GM21381 (cell line): ENCODE results near the gene PCBP4.

Experiments used
- ATAC-seq: cut with Tn5 transposase; IDR thresholded peaks from one replicate; pipeline ENCODE4 v1.9.1; 2021; ENCODE audit warnings: mild to moderate bottlenecking, moderate library complexity; ENCODE audit not compliant: unreplicated experiment

Gene PCBP4

DNA sequence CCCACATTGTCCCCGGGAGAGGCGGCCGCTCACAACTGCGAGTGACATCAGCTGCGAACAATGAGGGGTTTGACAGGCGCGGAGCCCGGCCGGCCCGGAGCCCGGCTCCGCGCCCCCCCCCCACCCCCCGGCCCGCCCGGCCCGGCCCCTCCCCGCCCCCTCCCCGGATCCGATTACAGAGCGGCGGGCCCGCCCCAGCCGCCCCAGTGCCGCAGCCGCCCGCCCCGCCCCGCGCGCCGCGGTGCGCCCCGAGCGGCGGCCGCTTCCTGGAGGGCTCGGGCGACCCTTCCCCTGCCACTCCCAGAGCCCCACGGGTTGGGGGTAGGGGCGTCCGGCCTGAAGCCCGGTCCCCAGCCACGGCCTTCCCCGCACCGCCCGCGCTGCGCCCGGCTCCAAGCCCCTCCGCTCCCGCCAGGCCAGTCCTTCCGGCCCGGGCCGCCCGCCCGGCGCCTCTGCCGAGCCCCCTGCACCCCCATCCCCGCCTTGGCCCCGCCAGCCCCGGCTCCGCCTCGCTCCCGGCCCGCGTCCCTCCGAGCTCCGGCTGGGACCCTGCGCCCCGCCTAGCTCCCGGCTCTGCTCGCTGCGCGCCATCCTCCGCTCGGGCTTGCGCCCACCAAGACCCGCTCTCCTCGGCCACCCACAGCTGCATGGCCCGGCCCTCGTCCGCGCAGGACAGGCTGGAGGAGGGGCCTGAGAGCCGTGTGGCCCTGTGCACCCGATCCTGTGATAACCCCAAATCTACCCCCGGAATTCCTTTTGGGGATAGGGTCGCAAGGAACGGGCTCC is at the start of gene PCBP4:
Gene PCBP4, minus strand, starts transcription at position 71 of the 786 bp plus-strand sequence. CDS start 6,214 bp downstream, outside the sequence.
- ATAC-seq: no peak

DNA sequence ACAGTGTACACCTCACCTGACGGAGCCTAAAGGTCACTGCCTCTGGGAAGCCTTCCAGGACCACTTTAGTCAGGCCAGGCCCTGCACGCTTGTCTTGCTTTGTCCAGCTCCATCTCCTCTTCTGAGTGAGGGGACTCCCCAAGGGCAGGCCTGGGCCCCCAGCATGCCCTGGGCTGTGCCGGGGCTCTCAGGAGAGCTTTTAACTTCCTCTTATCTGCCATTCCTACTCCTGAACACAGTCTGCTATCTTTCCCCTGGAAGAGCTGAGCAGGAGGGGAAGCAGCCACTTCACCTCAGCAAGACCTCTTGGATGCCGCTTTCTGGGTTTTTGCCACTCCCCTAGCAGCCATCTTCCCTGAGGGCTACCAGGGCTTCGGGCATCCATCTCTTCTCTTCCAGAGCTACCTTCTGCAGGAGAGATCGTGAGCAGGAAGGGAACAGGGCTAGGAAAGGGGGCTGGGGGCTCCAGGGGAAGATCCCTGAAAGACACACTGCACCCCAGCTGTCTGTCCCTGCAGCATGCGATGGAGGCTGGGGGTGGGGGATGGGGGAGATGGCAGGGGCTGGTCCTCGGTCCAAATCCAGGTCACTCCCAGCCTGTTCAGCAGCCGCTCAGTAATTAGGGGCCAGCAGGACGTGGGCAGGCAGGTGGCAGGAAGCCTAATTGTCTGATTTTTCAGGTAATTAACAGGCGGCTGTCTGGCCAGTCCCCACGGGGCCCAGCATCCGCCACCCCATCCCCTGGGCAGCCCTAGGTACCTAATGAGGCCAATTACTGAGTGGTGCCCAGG is 48.4 kb upstream of the PCBP4 start:
- ATAC-seq: no peak

DNA sequence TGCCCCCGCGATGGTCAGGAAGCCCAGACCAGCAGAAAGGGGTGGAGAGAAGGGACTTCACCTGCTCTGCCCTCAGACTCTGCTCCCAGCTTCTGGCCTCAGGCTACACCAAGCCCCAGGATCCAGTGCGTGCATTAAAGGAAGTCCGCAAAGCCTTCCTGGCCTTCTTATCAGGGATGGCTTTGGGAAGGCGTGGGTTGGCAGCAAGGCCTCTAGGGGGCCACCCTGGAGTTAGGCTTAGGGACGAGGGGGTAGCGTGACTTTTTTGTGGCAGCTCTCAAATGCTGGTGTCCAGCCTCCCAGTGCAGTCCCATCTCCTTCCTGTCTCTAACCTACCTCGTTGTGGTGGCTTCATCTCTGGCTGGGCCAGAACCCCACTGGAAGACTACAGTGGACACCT is 47.4 kb upstream of the PCBP4 start:
- ATAC-seq: no peak

DNA sequence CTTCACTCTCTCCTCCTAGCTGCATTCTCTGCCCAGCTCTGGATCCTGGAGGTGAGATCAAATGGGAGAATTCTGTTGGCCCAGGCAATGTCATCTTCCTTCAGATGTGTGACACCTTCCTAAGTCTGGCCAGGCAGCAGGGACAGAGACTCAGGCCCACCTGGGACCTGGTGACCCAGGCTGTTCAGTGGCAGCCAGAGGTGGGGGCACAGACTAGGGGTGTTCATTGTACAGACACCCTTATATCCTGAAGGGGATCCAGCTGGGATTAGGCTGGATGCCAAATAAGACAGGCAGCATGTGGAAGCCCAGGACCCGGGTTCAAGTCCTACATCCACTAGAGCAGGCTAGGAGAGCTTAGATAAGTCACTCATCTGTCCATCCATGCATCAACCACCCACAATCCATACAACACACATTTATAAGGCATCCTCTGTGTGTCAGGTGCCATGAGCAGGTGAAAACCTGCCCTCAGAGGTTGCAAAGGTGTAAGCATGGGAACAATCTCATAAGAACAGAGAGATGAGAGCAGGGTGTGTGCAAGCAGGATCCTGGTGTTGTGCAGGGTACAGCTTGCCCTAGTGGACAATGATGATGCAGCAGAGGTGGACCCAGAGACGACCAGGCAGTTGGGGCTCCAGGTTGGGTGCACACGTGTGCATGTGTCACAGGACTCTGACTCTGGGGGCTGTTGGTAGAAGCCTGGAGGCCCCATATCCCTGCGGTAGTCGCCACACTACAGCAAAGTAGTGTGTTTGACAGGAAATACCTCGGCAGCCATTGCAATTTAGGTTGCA is 46.7 kb upstream of the PCBP4 start:
- ATAC-seq: no peak

DNA sequence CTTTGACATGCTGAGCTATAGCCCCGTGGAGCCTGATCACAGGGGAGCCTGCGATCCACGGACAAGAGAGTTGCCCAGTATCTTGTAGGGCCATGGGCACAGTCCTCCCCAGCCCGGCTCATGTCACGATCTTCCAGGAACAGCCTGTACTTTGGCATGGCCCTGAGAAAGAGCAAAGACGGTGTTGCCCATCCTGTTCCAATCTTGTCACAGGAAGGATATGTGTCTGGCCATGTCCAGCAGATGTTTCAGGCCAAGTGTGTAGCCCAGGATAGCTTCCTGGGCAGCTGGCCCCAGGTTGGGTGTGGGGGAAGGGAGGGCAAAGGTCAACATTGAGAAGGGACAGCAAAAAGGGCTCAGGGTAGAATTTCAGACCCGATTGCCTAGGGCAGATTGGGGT is 45.4 kb upstream of the PCBP4 start:
- ATAC-seq: no peak

DNA sequence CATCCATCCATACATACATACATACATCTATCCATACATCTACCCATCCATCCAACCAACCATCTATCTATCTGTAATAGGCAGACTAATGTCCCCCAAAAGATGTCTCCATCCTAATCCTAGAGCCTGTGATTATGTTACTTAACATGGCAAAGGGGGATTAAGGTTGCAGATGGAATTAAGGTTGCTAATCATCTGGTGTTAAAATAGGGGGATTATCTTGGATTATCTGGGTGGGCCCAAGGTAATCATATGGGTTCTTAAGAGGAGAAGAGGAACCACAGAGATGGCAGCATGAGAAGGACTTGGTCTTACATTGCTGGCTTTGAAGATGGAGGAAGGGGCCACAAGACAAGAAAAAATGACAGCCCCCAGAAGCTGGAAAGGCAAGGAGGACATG is 43.2 kb upstream of the PCBP4 start:
- no peak for ATAC-seq

DNA sequence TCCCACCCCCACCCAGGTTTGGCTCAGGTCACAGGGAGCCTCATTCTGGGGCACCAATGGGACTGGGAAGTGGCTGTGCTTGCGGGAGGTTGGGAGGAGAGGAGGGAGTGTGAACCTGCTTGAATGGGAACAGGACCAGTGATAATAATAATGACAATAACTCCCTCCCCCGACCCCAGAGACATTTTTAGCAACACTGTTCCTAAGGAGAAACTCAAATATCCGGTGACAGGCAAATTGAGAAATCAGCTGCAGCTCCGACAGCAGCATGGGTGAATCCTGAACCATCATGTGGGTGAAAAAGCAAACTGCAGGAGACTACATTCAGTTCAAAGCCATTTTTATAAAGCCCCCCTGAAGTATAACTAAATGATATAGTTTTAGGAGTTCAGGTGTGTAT is 40.0 kb upstream of the PCBP4 start:
- no peak for ATAC-seq

DNA sequence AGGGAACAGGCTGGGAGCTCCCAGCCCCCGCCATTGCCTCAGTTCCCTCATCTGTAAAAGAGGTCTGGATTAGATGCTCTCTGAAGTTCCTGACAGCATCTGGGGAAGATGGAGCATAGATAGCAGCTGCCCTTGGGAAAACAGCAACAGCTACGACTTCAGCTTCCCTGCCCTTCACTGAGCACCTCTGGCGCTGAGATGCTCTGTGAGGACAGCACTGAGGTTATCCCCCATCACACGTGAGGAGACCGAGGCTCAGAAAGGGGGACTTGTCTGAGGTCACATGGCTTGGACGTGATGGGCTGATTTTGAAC is 39.5 kb upstream of the PCBP4 start:
- no peak for ATAC-seq

DNA sequence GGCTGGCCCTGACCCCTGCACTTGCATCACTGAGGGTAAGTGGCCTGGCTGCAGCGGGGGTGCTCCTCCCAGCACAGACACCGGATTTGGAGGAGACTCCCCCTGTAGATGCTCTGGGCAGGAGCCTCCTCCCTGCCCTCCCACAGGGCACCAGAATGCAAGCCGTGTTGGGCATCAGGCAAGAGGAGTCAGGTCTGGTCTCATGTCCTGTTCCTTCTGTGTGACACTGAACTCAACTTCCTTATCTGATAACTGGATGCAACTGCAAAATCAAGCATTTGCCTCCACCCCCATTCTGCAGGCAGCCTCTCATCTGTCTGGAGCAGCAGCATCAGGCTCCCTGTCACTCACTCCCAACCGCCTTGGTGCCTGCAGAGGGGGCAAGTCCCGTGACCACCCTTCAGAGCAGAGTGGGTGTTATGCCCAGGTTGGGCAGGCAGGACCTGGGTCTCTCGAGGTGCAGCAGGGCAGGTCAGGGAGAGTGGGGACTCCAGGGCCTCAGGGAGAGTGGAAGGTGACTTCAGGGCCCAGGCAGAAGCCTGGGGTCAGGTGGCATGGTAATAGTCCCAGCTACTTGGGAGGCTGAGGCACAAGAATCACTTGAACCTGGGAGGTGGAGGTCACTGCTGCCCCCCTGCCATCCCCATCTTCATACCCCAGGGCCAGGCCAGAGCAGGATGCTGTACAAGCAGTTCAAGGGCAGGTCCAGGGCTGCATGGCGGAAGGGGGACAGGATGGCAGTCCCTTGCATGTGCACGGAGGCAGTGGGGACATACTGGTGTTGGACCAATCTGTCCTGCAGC is 39.0 kb upstream of the PCBP4 start:
- ATAC-seq: no peak

DNA sequence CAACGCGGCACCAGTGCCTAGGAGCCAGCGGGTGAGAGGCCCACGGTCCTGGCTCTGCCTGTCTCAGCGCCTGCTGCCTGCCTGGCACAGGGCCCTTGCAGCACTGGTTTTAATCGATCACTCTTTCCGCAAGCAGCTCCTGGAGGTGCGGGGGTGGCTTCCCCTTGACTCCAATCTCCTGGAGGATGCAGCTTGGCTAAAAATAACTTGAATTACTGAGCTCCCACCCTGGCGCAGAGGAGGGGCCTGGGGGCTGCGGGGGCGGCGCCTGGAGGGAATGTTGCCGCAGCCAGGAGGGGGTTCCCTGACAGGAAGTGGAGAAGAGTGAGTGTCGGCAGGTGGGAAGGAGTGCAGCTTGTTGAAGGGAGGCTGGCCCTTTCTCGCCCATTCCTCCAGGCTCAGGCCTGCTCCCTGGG is 38.3 kb upstream of the PCBP4 start:
- ATAC-seq: no peak

DNA sequence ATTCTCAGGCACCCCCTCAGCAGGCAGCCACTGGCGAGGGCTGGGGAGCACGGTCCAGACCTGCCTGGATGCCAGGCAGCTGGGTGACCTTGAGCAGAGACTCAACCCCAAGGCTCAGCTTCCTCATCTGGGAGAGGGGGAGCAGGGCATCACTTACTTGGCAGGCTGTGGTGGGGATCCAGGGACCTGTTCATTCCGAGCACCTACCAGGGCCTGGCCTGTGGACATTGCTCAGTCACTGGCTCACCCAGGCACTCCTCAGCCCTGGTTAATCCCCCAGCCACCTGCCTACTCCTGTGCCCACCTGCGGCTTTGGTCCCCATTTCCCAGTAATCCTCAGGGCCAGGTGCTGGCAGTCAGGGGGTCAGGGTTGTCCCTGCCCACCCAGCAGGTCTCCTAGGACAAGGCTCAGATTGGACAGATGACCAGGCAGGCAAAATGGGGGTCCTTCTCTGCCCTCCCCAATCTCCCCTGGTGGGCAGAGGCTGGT is 37.7 kb upstream of the PCBP4 start:
- no peak for ATAC-seq

DNA sequence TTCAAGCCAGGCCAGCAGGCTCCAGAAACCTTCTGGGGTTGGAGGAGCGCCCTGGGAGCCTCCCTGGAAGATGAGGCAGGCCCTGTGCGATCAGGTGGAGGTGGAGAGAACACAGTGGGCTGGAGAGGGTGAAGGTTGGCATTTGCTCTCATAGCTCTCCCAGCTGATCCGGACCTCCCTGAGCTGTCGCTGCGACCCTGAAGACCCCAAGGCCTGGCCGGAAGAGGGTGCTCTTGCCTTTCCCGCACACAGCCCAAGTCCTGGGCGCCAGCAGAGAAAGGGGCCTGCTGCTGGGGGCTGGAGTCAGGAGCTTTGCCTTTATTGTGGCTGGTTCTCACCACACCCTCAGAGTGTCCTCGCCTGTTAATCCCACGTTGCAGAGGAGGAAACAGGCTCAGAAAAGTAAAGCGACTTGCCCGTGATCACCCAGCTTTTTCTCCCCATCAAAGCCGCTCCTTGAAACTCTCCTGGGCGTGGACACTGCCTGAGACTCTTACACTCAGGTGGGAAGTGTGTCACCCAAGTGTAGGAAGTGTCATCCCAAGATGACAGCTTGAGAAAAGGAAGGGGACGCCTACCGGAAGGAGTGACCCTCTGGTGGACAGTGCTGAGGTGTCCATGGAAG is 37.0 kb upstream of the PCBP4 start:
- no peak for ATAC-seq

DNA sequence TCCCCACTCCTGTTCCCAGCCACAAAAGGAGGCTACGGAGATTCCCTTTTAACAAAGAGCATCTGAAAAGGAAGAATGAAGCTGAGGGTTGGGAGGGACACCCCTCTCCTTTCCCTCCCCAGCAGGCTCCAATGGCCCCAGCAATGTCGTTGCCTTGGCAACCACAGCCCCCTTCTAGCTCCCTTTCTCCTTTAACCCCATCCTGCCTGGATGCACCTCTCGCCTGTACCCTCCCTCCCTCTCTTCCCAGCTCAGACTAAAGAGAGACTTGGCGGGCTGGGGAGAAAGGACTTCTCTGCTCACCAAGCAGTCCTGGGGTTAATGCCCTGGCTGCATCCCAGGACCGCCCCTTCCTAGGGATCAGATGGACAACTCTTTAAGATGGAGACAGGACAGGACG is 35.5 kb upstream of the PCBP4 start:
- no peak for ATAC-seq

DNA sequence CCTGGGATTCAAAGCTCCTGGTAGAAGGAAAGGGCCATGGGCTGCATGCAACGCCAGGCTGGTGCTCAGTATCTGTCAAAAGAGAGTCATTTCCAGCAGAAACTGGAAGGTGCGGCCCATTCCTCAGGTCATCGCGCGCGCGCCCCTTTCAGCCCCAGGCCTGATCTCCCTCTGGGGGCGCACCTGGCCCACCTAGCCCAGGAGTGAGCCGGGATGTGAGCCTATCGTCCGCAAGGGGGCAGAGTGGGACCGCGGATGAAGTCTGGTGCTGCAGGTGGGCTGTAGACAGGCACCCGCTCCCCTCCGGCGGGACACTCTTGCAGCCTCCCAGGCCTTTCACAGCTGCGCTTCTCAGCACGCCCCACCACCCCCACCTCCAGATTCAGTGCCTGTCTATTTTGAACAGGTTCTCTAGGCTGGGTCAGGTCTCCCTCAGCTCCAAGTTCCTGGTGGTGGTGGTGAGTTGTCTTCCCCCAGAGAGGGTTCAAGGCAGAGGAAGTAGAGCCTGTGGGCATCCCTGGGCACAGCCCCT is 34.3 kb upstream of the PCBP4 start:
- ATAC-seq: peak; percentile 83

DNA sequence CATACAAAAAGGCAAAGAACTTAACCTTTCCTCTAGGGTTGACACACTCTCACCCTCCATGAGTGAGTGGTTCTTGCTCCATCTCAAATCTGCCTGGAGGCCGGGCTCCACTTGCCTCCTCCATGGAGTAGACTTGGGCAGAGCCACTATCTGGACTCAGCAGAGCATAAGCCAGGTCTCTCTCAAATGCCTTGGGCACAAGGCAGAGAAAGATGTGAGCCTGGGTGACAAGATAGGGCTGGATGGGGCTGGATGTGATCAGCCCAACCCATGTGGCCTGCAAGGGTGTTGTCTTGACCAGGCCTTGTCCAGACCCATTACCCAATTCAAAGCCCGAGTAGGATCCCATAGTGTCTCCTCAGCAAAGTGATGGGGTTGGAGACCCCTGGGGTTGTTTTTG is 32.6 kb upstream of the PCBP4 start:
- ATAC-seq: no peak

DNA sequence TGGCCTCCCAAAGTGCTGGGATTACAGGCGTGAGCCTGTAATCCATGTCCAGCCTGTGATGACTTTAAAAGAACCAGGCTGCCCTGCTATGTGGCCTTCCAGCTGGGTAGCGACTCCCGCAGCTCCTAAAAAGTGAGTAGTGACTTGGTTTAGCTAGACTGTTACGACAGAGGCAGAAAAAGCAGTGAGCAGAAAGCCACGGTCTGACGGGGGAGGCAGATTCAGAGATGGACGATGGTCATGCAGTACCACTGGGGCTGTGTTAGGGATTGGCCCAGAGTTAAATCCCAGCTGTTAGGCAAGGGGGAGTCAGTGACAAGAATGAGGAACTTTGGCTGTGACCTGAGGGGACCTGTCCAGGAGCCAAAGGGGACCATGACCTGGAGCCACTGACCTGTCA is 31.5 kb upstream of the PCBP4 start:
- no peak for ATAC-seq

DNA sequence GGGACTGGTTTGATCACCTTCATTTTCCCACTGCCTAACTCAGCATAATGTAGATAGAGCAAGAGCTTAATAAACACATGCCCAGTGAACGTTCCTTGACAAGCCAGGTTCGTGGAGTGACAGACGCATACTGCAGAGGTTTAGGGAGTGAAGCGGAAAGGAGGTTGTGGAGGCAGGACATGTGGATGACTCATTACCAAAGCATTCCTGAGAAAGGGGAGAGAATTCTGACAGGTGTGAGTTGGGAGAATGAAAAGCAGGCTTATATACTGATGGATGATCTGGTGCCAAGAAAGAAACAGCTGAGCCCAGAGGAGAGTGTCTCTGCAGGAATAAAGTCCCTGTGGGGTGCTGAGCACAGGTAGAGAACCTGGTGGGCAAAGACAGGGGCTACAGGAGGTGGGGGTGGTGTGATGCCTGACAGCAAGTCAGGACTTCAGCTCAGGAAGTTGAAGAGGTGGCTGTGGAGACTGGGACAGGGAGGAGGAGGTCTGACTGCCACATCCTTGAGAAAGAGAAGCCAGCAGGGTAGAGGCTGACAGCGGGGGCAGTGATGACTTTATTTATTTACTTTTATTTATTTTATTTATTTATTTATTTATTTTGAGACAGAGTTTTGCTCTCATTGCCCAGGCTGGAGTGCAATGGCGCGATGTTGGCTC is 30.8 kb upstream of the PCBP4 start:
- ATAC-seq: no peak

DNA sequence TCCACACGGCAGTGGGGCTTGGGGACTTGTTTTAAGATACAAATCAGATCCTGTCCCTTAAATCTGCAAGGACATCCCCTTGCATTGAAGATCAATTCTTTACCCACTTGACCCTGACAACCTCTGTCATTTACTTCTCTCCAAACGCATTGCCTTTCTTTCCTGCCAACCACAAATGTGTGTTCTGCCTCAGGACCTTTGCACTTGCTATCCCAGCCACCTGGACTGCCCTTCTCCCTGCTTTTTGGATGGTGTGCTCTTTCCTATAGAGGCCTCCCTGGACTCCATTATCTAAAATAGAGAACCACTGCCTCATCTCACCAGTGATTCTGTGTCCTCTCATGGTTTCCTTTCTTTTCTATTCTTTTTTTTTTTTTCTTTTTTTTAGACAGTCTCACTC is 29.9 kb upstream of the PCBP4 start:
- ATAC-seq: no peak

DNA sequence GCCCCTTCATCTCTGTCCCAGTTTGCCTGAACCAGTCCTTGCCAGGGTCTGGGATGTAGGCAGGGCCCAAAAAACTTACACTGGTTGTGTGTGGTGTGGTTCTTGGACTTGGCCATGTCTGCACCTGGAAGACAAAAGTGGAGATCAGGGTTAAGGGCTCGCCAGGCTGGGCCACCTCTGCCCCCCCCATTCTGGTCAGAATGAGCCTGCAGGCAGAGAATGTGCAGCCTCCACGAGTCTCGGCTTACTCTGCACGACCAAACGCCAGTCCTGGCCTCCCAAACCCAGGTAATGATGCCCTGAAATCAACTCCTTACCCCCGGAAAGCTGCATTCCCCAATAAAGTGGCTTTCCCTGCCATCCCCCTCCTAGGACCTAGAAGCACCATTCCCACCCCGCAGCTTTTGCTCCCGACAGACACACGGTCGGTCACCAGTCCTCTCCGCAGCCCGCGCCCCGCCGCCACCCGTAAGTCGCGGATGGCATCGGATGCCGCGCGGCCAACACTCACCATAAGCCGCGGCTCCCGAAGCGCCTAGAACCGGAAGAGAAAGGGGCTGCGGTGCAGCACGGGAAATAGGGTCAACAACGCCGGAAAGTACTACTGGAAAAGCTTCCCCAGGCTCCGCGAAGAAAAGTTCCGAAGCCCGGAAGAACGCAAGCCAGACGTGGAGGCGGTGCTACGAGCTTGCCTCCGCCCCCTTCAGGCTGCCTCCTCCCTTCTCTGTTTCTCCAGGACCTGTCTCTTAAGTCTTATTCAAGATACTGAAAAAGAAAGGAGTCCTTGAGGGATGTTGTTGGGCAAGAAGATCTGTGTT is 28.3 kb upstream of the PCBP4 start, which contains the start of gene RPL29:
Gene RPL29, minus strand, starts transcription at position 550 of the 818 bp plus-strand sequence. Its CDS starts 434 bp downstream, at position 116.
- ATAC-seq: peak; percentile 90
